Suprapubic skin (tissue), 4 donors: Measurements from ENCODE around the gene SEMA6B. TPM values are rescaled to one million over a fixed set of nuclear protein-coding genes. Genes with fewer than 3 reads are reported as not detected.
A peak's percentile ranks its signal among the peaks of the same experiment; 100 is the strongest.

ENCODE experiments used
- DNase-seq, 2 donors: peaks; one replicate each; pipeline ENCODE4 v3.0.0-alpha.2; 2019; ENCODE audit warnings: low spot score in 2 of 2
- H3K27ac ChIP-seq: fragments of 200-600 bp; sonication (generic); one replicate; pipeline ENCODE4 v1.5.1; 2019
- H3K27me3 ChIP-seq: fragments of 200-600 bp; sonication (generic); one replicate; pipeline ENCODE4 v1.5.1; 2019
- H3K36me3 ChIP-seq: fragments of 200-600 bp; sonication (generic); one replicate; pipeline ENCODE4 v1.5.1; 2019
- H3K4me1 ChIP-seq: fragments of 200-600 bp; sonication (generic); one replicate; pipeline ENCODE4 v1.5.1; 2019
- H3K4me3 ChIP-seq: fragments of 200-600 bp; sonication (generic); one replicate; pipeline ENCODE4 v1.5.1; 2019; ENCODE audit warnings: mild to moderate bottlenecking
- H3K9me3 ChIP-seq: fragments of 200-600 bp; sonication (generic); one replicate; pipeline ENCODE4 v1.5.1; 2019
- CTCF ChIP-seq, 2 donors: fragments of 200-600 bp in 1 of 2; fragments of 450-650 bp in 1 of 2; sonication (generic) in 1 of 2; IDR thresholded peaks; one replicate each; pipeline ENCODE4 v1.5.1; 2016 to 2019; ENCODE audit warnings: antibody characterized with exemption in 2 of 2, mild to moderate bottlenecking in 1 of 2, moderate library complexity in 1 of 2
- EP300 ChIP-seq: sonication (generic); formaldehyde crosslinking; IDR thresholded peaks from one replicate; pipeline ENCODE4 v1.6.1; 2017; ENCODE audit warnings: antibody characterized with exemption
- POLR2A ChIP-seq, 2 donors: fragments of 450-650 bp; IDR thresholded peaks; one replicate each; pipeline ENCODE4 v1.6.1; 2017; ENCODE audit warnings: antibody characterized with exemption in 2 of 2, mild to moderate bottlenecking in 2 of 2, moderate library complexity in 2 of 2
- POLR2AphosphoS5 ChIP-seq, 3 donors: sonication (generic); formaldehyde crosslinking; IDR thresholded peaks; one replicate each; pipeline ENCODE4 v1.6.1; 2017; ENCODE audit warnings: antibody characterized with exemption in 3 of 3
- WGBS: methylation state at CpG from one replicate; pipeline ENCODE4 v1.1.5; 2018; 5-methylcytosine and 5-hydroxymethylcytosine counted together
- total RNA-seq, 4 donors: library from RNA; depleted of rRNA; stranded (reverse); fragments of >200 nt; gene quantifications; one replicate each; pipeline ENCODE4 v1.1.0, GENCODE V29; 2016

The SEMA6B gene
- total RNA-seq, 4 donors from 2014 or later: 1.5 to 5.4 (median 3.3) TPM

- 85% methylated on average over 3 of the region's 3 CpGs for WGBS
- no peak for TF ChIP-seq POLR2A (IDR thresholded peaks at IDR 0.05)
- no peak for TF ChIP-seq EP300
- TF ChIP-seq POLR2AphosphoS5 (IDR thresholded peaks at IDR 0.05): no peak
- no peak for TF ChIP-seq CTCF (IDR thresholded peaks at IDR 0.05)
- no peaks in the 10 kb centered on the region for H3K9me3 ChIP-seq
- H3K4me1 ChIP-seq: peaks cover 13% of the 10 kb centered on the region
- H3K4me3 ChIP-seq: no peak overlapping the region
- H3K27ac ChIP-seq: peak overlapping the region; percentile 25
- no peak for DNase-seq
- H3K27me3 ChIP-seq: peaks cover 44% of the 10 kb centered on the region
- H3K36me3 ChIP-seq: no peaks in the 10 kb centered on the region
Observed at GRCh38 chr19:4539169-4539692, 20.3 kb downstream of the SEMA6B start.

- Histone ChIP-seq H3K27ac (no peak overlapping the region), H3K9me3 (no peaks in the 10 kb centered on the region), H3K4me1 (peaks cover 13% of the 10 kb centered on the region), H3K27me3 (peaks cover 44% of the 10 kb centered on the region), H3K4me3 (no peak overlapping the region), H3K36me3 (no peaks in the 10 kb centered on the region)
- 68% methylated on average over 3 of the region's 13 CpGs for WGBS
- DNase-seq: no peak
- TF ChIP-seq POLR2AphosphoS5 (IDR thresholded peaks at IDR 0.05) (no peak), CTCF (IDR thresholded peaks at IDR 0.05) (no peak), POLR2A (IDR thresholded peaks at IDR 0.05) (no peak), EP300 (no peak)
Observed at GRCh38 chr19:4538601-4538954, 20.9 kb downstream of the SEMA6B start.

GRCh38 chr19:4537953-4538600 lies 21.4 kb downstream of the SEMA6B start:
- WGBS: 56% methylated on average over 10 of the region's 27 CpGs
- H3K4me1 ChIP-seq: peaks cover 13% of the 10 kb centered on the region

GRCh38 chr19:4536798-4537197 lies 22.7 kb downstream of the SEMA6B start:
- DNase-seq: no peak
- H3K4me1 ChIP-seq: peaks cover 13% of the 10 kb centered on the region
- no peaks in the 10 kb centered on the region for H3K36me3 ChIP-seq
- H3K4me3 ChIP-seq: no peak overlapping the region
- 41% methylated on average over 4 of the region's 5 CpGs for WGBS
- H3K9me3 ChIP-seq: no peaks in the 10 kb centered on the region
- no peak overlapping the region for H3K27ac ChIP-seq
- peaks cover 44% of the 10 kb centered on the region for H3K27me3 ChIP-seq
- no peak for TF ChIP-seq EP300
- TF ChIP-seq POLR2A (IDR thresholded peaks at IDR 0.05): no peak
- TF ChIP-seq POLR2AphosphoS5 (IDR thresholded peaks at IDR 0.05): no peak
- TF ChIP-seq CTCF (IDR thresholded peaks at IDR 0.05): no peak

More at GRCh38 chr19:4537953-4538600, 21.4 kb downstream of the SEMA6B start:
- Histone ChIP-seq H3K9me3 (no peaks in the 10 kb centered on the region), H3K36me3 (no peaks in the 10 kb centered on the region), H3K4me3 (no peak overlapping the region), H3K27ac (no peak overlapping the region), H3K27me3 (peaks cover 44% of the 10 kb centered on the region)
- TF ChIP-seq EP300 (no peak), POLR2AphosphoS5 (IDR thresholded peaks at IDR 0.05) (no peak), POLR2A (IDR thresholded peaks at IDR 0.05) (no peak), CTCF (IDR thresholded peaks at IDR 0.05) (no peak)
- DNase-seq: no peak

- 16% methylated on average over 13 of the region's 49 CpGs for WGBS
- peak within 1 kb of the TSS; percentile 2 for H3K4me3 ChIP-seq
- H3K9me3 ChIP-seq: no peaks in the 10 kb centered on the region
- peaks cover 8% of the 10 kb centered on the region for H3K4me1 ChIP-seq
- no peak for TF ChIP-seq POLR2A (IDR thresholded peaks at IDR 0.05)
- TF ChIP-seq CTCF (IDR thresholded peaks at IDR 0.05): no peak
- TF ChIP-seq EP300: no peak
- no peak for TF ChIP-seq POLR2AphosphoS5 (IDR thresholded peaks at IDR 0.05)
- no peak within 1 kb of the TSS for H3K27ac ChIP-seq
- H3K36me3 ChIP-seq: no peaks in the 10 kb centered on the region
- H3K27me3 ChIP-seq: peaks cover 44% of the 10 kb centered on the region
- peak in 1 of 2 donors; percentile 78 for DNase-seq
Observed at GRCh38 chr19:4534836-4535658, 24.4 kb downstream of the SEMA6B start, which contains the start of gene PLIN5. Gene PLIN5, minus strand, starts transcription at chr19:4535224. Its CDS starts 1,150 bp downstream, at chr19:4534074.
